CD4-positive, alpha-beta T cell treated with Interleukin-12 subunit alpha and Interleukin-12 subunit beta, for 1 hour (primary cell): ENCODE measurements around the gene WFS1.

Source experiments
- DNase-seq: peaks from one replicate; pipeline ENCODE4 v3.0.0-alpha.2; 2020

Gene WFS1

DNA sequence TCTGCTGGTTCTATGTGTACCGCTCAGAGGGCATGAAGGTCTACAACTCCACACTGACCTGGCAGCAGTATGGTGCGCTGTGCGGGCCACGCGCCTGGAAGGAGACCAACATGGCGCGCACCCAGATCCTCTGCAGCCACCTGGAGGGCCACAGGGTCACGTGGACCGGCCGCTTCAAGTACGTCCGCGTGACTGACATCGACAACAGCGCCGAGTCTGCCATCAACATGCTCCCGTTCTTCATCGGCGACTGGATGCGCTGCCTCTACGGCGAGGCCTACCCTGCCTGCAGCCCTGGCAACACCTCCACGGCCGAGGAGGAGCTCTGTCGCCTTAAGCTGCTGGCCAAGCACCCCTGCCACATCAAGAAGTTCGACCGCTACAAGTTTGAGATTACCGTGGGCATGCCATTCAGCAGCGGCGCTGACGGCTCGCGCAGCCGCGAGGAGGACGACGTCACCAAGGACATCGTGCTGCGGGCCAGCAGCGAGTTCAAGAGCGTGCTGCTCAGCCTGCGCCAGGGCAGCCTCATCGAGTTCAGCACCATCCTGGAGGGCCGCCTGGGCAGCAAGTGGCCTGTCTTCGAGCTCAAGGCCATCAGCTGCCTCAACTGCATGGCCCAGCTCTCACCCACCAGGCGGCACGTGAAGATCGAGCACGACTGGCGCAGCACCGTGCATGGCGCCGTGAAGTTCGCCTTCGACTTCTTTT, 32.2 kb downstream of the WFS1 start:
- DNase-seq, result no peak

DNA sequence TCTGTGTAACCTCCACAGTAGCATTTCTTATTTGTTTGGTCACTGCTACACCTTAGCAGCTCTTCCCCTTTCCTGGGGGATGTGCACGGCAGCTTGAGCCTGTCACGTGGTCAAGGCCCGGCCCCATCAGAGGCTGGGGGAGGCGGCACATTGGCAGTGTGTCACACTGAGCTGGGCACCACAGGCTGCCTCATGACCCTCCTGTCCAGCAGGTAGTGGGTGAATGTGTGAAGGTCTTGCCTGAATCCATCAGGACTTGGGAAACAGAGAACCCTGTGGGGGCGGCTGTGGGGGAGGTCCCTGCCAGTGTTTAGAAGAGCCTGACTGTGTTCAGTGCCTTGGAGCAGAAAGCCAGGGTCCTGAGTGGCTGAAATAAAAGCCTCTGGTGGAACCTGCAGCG, 33.2 kb downstream of the WFS1 start:
- no peak for DNase-seq

DNA sequence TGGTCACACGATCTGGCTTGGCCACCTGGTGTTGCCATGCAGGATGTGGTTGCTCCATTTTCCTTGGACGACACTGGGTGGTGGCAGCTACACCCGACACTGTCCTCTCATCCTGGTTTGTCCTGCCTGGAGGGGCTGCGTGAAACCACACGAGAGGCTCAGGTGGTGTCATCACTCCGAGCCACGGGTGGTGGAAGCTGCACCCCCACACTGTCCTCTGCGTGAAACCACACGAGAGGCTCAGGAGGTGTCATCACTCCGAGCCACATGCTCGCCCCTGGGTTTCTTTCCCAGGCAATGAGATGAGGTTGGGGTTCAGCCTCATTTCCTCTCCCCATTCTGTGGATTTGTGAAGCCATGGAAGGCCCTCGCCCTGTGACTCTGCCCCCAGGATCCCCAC, 34.3 kb downstream of the WFS1 start:
- no peak for DNase-seq

DNA sequence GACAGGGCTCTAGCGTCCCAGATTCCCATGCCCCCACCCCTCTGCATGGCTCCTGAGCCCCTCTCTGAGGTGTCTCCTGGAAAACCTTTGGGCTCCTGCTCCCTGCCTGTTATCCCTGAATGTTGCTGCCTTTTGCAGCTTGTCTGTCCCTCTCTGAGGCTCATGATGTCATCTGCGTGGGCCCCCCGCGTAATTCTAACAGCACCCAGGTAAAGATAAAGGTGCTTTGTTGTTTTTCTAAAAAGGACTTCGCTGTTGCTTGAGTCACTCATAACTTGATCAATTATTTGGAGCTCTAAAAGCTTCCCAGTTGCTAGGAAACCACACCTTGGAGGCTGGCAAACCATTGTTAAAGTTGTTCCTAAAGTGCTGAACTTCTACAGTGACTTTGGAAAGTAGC, 36.6 kb downstream of the WFS1 start:
- DNase-seq, result no peak

DNA sequence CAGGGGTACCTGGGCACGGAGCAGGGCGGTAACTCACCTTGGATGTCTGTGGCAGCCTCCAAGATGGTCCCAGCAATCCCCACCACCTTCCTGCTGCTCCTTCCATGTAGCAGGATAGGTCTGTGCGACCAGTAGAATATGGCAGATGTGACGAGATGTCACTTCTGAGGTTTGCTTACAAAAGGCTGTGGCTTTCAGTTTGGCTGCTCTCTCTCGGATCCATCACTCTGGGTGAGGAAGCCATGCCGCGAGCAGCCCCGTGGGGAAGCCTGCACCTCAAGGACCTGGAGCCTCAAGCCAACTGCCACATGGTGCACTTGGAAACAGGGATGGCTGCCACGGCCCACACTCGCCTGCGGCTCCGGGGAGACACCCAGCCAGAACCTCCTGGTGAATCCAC, 37.6 kb downstream of the WFS1 start:
- DNase-seq, result no peak

DNA sequence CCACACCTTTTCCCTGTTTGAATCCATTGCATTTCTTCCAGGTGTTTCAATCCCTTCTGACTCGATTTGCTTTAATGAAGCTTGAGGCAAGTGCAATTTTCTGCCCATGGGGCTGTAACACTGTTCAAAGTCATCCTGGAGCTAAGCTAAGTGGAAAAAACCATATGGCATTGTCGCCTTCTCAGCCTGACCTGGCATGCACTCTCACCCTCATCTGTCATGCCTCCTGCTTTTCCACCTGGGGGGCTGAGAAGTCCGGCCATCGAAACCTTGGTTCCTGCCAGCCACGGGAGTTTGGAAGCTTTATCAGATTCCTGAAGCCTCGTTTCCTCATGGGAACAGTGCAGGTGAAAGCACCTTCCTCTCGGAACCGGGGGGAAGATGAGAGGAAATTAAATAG, 38.2 kb downstream of the WFS1 start:
- DNase-seq, result no peak

DNA sequence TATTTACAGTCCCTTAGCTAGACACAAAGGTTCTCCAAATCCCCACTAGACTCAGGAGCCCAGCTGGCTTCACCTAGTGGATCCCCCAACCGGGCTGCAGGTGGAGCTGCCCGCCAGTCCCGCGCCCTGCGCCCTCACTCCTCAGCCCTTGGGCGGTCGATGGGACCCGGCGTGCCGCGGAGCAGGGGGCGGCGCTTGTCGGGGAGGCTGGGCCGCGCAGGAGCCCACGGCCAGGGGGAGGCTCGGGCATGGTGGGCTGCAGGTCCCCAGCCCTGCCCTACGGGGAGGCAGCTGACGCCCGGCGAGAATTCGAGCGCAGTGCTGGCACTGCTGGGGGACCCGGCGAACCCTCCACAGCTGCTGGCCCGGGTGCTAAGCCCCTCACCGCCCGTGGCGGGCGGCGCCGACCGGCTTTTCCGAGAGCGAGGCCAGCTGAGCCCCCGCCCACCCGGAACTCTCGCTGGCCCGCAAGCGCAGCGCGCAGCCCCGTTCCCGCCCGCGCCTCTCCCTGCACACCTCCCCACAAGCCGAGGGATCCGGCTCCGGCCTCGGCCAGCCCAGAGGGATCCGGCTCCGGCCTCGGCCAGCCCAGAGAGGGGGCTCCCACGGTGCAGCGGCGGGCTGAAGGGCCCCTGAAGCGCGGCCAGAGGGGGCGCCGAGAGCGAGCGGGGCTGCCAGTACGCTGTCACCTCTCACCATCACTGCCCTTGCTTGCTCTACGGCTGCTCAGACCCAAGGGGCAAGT, 39.4 kb downstream of the WFS1 start:
- no peak for DNase-seq

DNA sequence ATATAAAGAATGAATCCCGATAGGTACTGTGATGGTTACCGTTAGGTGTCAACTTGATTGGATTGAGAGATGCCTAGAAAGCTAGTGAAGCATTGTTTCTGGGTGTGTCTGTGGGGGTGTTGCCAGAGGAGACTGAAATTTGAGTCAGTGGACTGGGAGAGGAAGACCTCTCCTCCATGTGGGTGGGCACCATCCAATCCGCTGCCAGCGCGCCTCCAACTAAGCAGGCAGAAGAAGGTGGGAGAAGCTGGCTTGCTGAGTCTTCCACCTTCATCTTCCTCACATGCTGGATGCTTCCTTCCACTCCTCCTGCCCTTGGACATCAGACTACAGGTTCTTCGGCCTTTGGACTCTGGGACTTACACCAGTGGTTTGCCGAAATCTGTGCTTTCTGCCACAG, 40.1 kb downstream of the WFS1 start:
- no peak for DNase-seq

DNA sequence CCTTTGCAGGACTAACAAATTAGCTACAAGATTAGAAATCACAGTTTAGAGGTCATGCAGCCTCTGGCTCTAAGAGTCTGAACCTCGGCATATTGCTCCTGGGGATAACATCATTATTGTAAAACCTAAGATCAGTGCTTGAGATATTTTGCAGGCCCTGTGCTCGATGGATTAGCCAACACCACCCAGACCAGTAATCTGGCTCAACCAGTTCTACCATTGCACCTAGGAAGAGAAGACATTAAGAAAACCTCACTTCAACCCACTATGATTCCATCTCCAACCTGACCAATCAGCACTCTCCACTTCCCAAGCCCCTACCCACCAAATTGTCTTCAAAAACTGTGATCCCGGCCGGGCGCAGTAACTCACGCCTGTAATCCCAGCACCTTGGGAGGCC, 43.6 kb downstream of the WFS1 start:
- no peak for DNase-seq

DNA sequence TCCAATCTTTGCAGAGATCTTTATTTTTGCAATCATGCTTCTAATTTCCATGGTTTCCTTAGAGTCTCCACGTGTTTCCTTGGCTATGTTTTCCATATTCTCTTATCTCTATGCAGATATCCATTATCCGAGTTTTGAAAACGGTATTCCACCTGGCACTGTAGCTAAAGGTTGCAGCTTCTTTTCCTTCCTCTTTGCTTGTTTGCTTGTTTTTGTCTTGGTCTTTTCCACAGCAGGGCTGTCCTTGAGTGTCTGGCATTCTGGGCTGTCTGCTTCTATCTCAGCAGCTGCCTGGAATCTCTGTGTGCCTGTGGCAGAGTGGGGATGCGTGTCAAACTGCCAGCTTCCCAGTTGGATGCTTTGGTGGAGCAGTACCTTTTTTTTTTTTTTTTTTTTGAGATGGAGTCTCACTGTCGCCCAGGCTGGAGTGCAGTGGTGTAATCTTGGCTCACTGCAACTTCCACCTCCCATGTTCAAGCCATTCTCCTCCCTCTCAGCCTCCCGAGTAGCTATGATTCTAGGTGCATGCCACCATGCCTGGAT, 46.9 kb downstream of the WFS1 start:
- no peak for DNase-seq

DNA sequence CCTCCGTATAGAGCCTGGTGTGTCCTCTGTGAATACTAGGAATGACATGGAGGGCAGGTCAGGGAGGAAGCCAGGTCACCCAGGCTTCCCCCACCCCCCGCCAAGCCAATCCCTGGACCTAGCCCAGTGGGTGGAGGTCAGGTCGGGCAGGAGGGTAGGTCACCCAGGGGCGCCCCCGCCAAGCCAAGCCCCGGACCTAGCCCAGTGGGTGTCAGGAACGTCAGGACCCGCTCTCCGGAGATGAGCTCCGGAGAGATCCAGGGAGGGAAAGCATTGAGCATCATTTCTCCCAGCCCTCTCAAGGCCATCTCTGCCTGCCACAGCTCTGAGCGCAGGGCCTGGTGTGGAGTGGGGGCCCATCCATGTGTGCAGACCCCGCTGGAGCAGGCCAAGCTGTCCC, 48.6 kb downstream of the WFS1 start:
- DNase-seq, result no peak

DNA sequence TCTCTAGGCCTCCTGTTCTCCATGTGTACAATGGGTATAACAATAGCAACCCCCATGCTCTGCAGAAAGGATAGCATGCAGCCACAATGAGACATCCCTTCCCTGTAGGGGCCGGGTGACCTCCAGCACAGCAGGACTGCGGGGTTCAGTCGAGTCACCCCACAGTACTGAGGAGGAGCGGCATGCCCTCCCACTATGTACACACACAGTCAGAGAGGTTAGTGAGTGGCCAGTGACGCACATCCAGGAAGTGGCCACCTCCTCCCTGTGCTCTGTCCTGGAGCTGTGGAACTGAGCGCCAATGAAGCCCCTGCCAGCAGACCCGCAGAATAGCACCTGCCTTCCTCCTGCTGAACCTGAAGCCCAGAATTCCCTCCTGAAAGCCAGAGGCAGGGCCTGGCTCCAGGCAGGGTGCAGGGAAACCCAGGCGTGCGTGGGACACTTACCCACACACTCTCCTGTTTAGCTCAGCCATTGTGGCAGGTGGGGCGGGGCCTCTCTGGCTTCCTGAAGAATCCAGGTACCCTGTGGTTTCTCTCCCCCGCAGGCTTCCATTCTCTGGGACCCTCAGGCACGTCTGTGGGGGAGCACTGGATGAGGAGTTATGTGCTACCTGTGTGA, 50.0 kb downstream of the WFS1 start:
- no peak for DNase-seq

DNA sequence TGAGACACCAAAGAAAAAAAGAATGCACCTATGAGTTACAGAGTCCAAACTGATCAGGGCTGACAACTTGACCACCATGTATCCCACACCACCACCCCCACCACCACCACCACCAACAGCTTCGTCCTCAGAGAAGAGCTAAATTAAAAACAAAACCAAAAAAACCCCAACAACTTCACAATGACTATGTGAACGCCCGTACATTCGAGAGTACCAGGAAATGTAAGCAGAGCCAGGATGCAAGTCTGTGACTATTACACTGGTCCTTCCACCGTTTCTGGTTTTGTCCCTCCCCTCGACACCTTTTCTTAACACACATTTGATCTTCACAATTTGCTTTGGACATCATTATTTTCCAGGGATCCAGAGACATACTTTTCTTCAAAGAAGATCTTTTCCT, 51.0 kb downstream of the WFS1 start:
- no peak for DNase-seq

DNA sequence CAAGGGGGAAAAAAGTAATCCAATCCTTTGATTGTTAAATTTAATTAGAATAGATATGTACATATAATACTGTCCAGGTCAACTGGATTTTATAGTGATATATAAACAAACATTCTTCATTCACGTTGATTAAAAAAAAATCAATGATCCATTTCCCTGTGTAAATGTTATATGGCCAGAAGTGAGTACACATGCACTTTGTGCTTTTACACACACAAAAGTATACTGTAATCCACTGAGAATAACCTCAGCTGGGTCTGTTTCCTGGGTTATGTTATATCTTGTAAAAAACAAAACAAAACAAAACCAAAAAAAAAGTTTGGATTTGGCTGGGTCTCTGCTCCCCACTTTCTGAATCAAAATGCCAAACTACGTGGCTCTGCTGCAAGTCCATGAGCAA, 51.7 kb downstream of the WFS1 start:
- no peak for DNase-seq

DNA sequence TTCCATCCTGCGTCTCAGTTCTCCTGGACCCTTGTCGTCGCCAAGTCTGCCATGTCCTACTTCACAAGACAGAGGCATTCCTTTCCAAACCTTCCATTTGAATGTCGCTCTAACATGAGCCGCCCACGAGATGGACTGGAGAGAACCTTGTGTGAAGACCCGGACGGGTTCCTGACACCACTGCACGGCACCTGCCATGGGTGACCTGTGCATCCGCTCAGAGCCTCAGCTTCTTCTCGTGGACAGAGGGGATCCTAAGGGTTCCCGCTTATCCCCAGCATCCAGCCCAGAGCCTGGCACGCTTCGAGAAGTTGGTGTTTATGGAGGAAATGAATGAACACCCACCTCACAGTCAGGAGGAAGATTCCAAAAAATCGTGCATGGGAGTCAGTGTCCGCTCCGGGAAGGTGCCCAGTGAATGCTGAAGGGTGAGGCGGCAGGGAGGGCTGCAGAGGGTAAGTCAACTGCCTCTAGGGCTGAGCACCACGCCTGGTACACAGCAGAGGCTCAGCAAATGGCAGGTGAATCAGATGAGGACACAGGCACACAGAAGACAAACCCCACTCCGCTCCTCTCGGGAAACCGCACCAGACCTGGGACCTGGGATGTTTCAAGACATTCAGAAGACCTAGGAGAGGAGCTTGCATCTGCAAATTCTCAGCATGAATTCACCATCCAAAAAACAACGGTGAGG, 52.6 kb downstream of the WFS1 start:
- DNase-seq, result no peak

DNA sequence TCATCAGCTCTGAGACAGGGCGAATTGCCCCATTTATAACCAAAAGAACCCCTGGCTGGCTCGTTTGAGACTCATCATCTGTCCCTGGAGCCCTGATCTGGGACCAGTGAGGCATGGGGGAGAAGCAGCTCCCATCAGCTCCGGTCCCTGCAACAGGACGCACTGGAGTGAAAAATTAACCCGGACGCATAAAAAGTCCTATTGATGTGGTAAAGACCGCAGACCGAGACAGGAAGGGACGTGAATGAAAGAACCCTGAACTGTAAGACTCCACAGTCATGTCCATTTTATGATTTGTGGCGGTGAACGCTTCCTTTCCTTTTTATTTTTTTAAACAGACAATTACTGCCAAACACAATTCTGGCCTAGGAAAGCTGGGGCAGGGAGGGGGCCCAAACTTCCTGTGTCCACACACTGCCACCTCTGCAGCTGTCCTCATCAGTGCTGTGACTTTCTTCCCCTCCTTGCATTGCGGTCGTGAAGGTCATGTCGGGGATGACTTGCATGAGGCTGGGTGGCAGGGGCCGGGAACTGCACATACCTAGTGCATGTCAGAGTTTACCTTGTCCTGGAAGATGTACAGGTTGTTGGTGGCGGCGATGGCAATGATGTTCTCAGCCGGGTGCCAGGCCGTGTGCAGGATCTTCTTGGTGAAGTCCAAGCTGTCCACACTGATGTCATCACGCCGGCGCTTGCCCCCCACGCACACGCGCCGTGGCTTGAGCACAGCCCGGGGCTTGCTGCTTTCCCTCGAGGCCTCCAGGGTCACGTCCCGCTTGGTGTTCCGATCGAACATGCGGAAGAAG, 53.3 kb downstream of the WFS1 start:
- DNase-seq, result no peak

DNA sequence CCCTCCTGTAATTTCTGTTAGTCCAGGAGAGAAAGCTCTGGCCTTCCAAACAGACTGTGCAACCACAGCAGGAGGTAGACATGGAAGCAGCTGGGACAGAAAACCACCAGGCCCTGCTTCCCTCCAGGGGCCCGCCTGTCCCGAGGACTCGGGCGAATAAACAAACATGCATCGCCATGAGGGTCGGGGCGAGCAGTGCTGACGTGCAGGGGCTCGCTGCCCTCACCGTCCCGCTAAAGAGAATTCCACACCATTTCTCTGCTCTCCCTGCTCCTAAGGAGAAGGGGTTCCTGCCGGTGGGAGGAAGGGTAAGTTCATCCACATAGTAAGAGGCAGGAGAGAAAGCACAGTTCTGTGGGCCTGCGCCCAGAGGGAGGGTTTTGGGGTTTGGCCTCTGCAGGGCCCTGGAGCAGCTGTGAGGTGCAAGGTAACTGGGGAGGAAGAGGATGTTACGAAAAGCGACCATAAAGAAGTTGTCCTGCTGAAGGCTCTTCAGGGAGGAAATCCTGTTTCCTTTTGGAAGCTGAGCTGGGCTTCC, 54.9 kb downstream of the WFS1 start:
- DNase-seq, result no peak

DNA sequence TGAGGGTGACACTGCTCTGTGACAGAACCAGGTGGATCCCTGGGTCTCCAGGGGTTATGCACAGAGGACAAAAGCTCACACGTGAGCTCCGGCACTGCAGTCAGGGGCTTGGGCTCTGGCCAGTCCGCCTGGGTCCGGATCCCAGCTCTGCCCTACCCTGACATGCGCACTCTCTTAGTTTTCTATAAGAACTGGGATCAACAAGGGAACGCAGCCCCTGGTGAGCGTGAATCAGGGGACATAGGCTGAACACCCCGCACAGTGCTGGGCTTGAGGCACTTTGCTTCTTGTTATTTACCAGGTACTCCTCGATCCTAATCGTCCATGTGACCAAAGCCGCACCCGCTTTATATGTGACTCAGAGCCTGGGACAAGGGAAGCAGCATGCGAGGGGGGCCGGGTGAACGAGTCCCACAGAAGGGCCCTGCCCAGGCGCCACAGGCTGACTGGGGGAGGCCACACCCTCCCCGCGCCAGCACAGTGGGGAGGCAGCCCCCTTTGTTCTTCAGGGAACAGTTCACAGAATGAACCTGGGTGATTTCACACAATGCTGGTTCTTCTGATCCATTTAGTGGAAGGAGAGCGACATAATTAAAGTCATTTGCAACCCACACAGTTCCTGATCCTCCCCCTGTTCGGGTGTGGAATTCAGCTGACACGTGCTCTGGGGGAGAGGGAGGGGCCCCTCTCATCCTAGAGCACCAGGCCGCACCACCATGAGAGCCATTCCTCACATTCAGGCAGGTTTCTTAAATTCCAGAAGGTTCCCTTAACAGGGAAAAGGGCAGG, 55.5 kb downstream of the WFS1 start:
- no peak for DNase-seq

DNA sequence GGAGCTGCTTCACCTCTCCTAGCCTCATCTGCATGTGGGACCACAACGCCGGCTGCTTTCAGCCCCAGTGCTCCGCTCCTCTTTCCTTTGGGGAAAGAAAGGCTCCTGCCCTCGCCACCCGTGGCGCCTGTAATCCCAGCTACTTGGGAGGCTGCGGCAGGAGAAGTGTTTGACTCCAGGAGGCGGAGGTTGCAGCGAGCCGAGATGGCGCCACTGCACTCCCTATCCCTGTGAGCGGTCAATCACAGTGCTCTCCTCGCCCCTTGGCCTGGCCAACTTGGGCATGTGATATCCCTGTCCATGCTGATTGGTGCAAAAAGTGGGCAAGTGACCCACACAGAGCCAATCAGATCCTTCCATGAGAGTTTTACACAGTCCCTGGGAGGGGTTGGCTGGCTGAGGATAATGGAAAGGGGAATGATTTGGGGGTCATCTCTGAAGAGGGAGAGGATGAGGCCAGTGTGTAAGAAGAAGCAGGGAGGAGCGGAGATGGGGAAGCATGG, 56.2 kb downstream of the WFS1 start:
- no peak for DNase-seq

DNA sequence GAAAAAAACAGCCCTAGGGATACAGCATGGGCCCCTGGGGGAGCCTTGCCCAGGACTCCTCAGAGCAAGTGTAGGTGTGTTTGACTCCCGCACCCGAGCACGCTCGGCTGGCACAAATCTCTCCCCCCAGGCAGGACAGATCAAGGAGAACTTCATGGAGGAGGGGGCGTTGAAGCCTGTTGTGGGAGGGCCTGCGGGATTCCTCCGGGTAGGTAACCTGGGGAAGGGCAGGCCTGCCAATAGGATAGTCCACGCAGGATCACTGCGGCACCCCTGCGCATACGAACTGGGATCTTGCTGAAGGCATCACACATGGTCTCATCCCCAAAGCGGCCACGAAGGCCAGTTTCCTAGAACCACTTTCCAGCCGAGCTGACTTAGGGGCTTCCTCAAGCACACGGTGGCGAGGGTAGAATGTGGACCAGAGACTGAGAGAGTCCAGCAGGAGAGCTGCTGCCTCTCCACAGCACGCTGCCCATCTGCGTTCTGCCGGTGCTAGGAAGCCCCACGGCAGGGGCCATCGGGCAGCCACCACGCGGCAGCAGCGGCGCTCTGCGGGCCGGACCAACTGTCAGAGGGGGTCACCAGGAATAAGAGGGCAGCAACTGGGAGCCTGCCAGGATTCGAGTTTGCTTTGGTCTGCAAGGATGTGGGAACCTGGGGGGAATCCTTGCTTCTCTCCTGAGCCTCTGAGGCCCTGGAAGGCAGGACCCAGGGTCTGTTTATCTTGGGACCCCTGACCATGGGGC, 56.8 kb downstream of the WFS1 start:
- no peak for DNase-seq
